ENCODE data around the gene ETS1.
A peak's percentile ranks its signal among the peaks of the same experiment; 100 is the strongest.

The ETS1 gene

DNA sequence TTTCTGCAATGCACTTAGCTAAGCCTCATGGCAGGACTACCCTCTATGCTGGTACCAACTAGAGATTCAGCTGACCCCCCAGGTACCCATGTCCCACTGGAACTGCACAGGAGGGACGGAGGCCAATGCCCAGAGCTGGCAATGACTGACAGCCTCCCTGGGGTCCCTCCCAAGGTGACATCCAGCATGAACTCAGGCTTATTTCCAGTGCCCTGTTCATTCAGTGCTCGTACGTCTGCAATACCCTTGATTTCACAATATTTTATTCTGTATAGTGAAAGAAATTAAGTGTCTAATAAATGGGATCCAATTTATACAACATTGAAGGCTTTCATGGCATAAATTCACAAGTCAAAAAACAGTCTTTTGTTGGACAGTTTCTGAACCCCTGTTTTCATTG, 20.2 kb downstream of the ETS1 start:
- ATAC-seq: no peak
- DNase-seq: no peak

DNA sequence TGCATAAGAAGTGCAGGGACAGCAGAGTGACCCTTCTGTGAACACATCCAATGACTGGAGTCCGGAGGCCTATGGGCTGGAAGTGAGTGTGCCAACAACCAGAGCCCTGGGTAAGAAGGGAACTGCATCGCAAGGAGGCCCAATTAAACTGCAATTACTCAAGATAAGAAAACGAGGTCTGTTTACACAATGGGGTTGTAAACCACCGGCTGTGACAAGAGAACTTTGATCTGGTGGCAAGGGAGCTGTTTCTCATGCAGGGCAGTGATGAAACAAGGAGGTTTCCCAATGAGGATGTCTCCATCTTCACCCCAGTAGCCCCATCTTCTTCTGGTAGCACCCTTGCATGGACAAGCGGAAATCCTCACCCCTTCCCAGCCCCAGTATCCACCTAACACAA, 21.5 kb downstream of the ETS1 start:
- ATAC-seq: no peak
- no peak for DNase-seq

DNA sequence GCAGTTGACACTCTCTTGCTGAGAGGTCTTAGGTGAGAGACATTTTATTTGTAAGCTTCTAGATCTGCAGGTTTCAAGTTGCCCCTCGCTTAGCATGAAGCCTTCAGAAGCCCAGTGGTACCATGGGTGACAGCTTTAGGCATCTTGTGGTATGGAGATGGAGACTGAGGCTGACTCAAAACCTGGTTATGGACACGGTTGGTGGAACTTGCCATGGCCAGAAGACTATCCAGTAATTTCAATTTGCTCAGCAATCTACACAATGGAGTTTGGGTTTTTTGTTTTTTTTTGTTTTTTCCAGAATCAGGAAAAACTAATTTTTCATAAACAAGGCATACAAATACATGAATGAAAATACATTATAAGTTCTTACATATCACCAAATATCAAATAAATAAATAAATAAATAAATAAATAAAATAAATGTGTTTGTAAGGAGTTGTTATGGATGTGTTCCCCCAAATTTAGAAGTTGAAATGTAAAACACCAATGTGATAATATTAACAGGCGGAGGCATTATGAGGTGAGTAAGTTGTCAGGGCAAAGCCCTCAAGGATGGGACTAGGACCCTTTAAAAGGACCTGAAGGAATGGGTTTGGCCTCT, 22.6 kb downstream of the ETS1 start:
- DNase-seq: no peak
- no peak for ATAC-seq

DNA sequence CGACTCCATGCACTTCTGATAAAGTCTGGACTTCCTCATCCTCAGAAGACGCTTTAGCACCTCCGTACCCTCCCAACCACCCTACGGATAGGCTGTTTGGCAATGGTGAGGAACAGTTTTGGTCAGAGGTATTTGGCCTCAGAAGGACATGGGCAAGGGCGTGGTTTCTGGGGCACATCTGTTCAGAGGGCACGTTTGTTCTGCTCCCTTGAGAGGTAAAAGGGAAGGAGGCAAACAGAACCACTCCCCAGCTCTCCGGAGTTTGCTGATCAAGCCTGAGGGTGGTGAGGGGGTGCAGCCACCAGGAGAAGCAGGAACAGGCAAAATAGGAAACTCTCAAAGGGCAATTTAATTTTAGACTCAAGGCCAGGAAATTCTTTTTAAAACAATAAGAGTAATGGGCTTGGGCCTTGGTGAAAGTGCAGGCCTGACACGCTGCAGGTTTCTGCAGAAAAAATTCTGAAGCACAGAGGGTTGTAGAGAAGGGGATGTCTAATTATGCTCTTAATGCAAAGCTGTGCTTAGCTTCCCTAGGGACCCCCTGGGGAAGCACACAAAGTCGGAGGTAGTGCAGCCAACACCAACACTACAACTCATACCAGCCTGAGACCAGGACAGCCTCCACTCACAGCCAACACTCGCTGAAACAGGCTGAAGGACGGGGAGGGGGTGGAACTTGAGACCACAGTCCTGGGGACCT, 23.3 kb downstream of the ETS1 start:
- ATAC-seq: no peak
- DNase-seq: no peak

DNA sequence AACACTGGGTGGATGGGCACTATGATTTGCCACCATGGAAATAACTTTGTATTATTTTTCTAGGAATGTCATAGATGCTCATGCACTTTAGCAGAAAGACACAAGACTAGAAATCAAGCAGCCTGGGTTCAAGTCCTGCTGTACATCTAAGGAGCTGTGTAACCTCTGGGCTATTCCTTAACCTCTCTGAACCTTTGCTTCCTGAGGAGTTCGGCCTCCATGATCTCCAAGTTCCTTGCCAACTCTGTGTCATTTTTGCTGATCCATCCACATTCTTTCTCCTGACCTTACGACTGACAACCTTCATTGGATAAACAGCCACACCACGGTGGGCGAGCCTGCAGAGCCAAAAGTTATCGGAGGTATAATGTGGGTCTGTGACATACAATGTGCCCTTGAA, 24.1 kb downstream of the ETS1 start:
- no peak for DNase-seq
- no peak for ATAC-seq

DNA sequence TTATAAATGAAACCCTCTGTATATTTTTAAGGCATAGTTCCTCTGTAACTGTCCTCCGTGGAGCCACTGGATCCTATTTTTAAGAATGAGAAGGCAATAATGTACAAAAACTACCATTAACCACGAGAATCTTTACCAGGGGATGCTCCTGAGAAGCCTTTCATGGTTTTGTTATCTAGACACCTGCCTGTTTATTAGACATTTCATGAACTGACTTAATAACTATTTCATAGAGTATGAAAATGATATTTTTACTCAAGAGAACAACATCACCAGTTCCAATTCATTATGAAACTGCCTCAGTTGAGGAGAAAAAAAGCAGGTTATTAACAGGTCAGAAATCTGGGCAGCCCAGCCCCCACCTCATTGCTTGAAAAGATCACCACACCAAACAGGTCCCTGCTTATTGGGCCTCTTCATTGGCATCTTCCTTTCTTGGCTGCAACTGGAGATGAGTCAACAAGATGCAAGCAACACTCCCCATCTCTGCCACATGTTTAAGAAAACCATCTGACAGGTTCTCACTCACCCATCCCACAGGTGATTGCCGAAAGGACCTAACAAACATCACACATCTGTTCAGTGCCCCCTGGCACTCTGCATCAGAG, 27.8 kb downstream of the ETS1 start:
- DNase-seq: no peak
- no peak for ATAC-seq

DNA sequence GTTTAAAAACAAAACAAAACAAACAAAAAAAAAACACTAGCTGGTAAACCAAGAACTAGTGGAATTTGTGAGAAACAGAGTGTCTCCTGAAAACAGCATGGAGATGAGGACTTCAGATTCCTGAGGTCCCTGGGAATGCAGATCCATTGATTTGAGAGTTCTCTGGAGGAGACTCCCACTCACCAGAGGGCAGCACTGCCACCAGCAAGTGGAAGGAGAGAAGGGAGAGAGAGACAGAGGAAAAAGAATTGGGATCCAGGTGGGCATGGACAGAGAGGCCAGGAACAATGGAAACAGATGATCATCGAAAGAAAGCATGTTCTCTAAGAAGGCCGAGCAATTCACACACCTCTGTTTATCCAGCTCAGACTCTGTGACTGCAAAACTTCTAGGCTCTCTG, 31.8 kb downstream of the ETS1 start:
- no peak for ATAC-seq
- no peak for DNase-seq

DNA sequence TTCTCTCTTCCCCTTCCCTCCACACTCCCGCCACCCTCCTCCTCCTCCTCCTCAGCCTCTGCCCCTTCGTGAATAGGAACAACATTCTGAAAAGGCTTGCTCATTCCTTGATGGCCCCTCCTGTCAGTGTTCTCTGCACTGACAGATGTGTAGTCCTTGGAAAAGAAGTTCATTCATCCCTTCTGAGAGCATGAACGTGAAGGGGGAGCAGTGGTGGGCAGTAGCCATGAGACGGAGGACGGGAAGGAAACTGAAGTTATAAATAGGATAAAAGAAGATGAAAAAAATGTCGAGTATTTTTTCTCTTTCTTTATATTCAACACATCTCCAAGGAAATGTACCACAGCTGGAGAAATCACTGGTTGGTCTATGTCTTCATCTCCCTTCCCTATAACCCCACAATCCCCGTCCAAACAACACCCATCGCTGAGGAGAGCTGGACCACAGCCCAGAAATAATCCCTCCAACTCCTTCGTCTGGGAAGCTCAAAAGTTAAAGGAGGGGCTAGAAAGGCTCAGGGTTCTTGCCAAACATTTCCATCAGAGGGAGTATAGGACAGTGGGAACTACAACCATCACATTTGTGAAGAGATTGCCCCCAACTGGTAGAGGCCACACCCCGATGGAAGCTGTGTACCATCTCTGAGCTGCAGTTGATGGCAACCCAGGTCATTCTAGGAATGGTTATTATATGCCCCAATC, 33.5 kb downstream of the ETS1 start:
- no peak for ATAC-seq
- DNase-seq: no peak

DNA sequence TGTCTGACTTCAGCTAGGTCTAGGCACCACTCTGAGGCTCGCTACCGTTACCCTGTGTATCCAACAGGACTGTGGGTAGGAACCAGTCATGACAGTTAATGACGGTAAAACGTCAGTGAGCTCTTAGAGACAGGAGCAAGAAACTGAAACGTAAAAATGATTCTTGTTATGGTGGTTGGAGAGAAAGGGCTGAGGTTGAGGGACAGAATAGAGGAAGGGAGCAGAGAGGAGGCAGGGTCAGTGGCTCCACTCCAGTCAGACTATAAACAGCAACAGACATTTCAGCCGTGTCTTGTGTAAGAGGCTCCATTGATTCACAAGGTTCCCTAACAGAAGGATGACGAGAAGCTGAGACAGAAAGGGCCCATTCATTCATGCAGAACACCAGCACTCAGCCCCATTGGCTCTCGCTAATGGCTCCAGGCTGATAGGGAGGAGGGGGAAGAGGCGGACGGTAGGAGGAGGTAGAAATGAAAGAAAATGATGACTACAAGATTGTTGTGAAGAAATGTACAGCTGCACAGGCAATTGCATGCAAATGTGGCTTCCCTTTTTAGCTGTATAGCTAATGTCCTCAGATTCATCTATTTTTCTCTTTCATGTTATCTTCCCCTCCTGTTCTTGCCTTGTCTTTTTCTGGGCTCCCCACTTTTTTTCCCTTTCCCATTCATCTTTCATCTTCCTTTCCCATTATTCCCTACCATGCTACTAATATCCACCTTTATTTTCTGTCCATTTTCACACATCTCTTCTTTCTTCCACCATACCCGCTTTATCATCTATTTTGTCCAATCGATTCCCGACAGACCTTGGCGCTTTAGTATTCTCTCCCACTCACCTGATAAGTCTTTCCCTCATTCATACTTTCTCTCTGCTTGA, 34.3 kb downstream of the ETS1 start:
- peak; percentile 42 for ATAC-seq
- DNase-seq: no peak

DNA sequence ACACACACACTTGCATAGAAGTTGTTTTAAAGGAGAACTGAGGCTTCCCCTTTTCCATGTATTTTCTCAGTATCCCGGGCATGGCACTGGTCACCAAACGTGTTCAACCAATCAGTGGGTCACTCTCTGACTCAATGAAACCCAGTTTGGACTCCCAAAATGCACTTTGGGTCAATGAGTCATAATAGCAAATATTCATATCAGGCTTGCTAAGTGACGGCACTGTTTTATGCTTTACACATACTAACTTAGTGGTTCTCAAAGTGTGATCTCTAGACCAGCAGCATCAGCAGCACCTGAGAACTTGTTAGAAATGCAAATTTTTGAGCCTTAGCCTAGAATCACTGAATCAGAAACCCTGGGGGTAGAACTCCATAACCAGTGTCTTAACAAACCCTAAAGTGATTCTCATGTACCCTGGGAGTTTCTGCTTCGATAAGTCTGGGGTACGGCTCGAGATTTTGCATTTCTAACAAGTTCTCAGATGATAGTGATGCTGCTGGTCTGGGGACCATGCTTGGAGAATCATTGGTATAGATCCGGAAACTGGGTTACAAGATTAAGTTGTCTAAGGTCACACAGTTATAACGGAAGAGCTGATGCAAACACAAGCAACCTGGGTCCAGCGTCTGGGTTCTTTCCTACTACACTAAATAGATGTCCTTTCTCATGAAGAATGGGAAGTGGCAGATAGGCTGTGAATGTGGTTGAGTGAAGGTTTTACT, 35.6 kb downstream of the ETS1 start:
- DNase-seq: no peak
- ATAC-seq: peak; percentile 81

DNA sequence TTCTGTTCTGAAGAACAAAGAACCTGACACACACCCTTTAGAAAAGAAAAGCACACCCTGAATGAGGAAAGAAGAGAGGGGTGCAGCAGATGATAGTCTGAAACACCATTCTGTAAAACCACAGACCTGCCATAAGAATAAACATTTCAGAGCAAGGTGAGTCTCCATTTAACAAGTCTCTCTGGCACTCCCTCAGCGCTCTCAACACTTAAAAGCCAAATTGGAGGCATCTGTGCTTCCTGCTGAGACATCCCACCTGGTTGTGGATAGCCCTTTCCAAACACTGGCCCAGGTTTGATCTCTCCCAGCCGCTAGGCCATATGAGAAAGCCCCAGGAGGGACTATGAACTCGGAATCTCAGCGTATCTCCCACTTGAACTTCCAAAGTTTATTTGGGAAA, 36.3 kb downstream of the ETS1 start:
- DNase-seq (no peak), ATAC-seq (no peak)

DNA sequence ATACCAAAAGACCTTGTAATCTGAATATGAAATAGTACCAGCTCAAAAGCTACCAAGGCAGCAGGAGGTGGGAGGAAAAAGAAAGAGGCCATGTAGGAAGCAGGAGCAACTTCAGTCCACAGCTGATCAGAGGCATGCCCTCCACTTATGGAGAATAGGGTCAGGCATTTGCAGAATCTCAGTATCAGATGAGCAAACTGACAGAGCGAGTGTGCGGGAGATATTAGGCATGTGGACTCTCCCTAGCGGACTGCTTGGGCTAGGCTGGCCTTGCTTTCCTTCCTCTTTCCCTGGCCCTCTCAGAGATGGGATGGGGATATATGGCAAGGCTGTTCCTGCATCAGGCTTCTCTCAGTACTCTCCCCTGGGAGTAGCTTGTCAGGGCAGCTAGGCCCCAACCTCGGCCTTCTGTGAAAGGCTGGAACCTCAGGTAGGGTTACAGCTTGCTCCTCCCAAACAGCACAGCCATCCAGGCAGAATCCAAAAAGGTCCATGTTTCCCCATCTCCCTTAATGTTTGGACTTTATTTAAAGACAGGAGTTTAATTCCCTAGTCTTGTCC, 37.0 kb downstream of the ETS1 start:
- DNase-seq: no peak

DNA sequence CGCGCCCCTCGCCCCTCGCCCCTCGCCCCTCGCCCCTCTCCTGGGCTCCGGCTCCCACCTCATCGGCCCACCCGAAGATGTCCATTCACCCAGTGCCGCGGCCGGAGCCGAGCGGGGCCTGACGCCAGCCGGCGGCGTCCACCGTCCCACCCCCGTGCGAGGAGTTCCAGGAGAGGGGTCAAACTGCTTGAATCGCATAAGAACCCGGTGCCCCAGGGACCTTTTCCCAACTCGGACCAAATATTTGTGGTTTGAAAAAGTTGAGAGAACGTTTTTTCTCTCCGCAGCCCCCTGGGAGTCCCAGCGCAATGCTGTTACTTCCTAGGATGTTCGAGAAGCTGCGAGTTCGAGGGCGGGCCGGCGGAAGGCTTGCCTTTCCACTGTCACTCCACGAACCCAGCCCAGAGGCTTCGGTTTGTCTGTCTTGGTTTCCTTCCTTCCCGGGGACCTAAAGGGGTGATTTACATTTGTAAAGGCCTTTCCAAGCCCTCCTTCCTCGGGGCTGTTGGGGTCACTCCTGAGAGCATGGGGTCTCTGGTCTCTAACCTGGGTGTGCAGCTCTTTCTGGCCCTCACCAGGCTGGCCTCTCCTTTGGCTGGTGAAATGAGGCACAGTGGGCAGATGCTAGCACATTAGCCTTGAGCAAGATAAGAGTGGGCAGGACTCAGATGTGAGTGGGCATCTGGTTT, 38.0 kb downstream of the ETS1 start:
- no peak for DNase-seq

More for the DNA sequence above, 37.0 kb downstream of the ETS1 start:
- ATAC-seq: no peak

DNA sequence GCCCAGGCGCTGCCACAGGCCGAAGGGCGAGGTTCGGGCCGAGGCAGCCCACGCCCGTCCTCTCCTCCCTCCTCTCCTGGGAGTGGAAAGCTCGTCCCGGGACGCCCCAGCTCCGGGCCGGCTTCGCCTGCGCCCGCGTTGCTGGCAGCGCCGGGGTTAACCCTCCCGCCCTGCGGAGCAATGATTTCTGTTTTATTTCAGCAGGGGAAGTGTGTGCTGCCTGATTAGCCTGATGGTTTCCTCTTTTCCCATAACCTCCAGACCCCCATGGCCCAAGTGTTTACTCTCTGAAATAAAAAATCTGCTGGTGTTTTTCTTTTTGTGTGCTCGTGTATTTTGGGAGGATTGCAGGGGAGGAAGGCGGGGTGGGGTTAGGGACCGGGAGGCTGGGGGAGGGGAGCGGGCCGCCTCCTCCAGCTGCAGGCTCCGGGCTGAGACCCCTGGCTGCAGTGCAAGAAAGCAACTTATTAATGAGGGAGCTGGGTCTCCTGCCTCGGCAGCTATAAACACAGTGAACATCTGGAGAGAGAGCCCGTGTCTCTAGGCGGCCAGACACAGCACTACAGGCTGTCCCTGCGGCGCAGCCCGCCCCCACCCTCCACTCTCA, 38.6 kb downstream of the ETS1 start:
- DNase-seq: peak; percentile 50

More for the DNA sequence above, 38.0 kb downstream of the ETS1 start:
- no peak for ATAC-seq

DNA sequence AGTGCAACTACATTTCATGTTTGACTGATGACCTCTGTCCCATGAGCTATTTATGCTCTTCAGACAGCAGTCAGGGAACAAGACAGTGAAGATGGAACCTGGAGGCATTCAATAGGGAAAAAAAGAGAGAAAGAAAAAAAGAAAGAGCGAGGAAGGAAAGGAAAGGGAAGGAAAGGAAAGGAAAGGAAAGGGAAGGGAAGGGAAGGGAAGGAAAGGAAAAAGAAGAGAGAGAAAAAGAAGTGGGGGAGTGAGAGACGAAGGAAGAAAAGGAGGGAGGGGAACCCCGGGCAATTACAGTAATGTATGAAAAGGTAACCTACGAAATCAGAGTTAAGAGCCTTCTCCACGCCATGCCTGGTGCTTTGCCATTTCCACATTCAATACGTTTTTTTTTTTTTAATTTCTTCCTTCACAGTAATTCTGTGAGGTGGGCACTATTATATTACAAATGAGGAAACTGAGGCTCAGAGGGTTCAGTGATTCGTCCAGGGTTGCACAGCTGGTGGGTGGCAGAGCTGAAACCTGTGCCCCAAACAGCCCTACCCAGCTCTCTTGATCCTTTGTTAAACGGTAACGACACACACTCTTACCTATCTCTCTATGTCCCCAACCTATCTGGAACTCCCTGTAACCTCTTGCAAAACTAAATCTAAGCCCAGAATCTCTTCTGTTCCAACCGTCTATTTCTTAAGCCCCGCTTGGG, 39.3 kb downstream of the ETS1 start:
- DNase-seq (no peak), ATAC-seq (no peak)

More for the DNA sequence above, 38.6 kb downstream of the ETS1 start:
- no peak for ATAC-seq

DNA sequence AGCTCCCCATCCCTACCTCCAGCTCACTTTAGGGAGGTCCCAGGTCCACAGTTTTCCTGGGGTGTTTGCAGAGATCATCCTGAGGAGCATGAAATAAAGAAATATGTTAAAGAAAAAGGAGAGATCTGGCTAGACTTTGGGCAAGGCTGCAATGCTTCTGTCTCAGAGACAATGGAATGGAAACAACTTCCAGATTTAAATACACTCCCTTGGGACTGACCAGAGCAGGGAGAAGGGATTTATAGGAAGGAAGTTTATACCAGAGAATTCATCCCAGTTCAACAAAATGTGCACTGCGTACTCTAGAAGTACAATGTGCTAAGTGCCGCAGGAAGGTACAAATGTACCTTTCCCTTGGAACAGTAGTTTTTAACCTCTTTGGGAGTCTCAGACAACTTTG, 40.4 kb downstream of the ETS1 start:
- DNase-seq (no peak), ATAC-seq (no peak)

DNA sequence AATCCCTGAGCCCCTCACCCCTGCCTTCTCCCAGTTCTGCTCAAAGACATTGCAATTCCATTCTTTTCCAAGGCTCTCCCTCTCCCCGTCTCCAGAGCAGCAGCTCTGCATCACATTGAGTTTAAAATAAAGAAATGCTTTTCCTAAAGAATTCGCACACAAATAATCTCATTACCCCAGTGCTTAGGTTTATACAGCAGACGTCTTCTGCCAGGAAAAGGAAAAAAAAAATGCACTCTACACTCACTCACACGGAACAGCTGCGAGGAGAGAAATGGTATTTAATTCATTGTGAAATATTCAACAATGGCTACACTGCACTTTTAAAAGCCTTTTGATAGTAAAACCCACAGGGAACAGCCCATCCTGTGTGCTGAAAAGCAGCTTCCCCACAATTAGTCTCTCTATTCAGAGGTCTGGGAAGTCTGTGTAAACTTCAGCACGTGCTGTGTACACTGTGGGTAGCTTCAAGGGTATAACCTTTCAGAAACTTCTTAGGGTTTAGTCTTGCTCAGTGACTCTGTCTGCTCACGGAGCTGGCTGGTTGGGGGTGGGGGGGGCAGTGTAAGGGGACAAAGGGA, 42.8 kb downstream of the ETS1 start:
- no peak for DNase-seq
- peak; percentile 79 for ATAC-seq

DNA sequence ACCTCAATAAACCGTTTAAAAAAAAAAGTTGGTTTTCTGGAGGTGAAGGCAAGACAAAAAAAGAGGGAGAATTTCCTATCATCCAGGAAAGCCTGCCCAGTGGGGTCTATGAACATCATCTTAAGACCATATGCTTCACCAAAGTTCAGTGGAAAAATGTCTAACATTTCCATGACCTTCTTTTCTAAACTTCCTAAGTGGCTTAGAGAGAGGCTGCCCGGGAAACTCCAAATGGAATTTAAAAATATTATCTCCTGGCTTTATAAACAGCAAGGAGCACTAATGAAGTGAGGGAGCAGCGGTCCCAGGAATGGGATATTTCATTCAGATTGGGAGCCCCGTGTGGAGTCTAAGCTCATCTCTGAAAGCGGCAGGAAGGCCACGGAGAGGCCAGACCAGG, 46.9 kb downstream of the ETS1 start:
- ATAC-seq (no peak), DNase-seq (no peak)

DNA sequence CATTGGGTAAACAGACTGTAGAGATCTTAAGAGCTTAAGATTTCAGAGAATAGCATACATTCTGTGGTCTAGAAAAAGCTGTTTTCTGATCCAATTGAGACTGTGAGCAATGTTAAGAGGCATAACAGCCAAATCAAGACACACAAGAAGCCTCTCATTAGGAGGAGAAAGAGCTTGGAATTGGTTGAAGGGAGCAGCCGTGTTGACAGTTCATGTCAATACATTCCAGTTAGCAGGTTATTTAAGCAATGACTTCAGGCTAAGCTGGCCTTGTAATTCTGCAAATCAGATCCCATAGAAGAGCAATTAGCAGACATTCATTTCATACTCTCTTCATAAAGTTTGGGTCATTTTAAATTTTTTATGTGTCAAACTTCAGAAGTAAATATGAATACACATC, 50.9 kb downstream of the ETS1 start:
- DNase-seq (no peak), ATAC-seq (no peak)

Data from stimulated activated naive CD8-positive, alpha-beta T cell treated with anti-CD3 and anti-CD28 coated beads, Interleukin-15, Interleukin-2, amounts not matched to agents 100 U/mL and 50 U/mL, for 24 hours (primary cell).